Subcutaneous abdominal adipose tissue (tissue), 5 donors: Measurements from ENCODE around the gene MYL6.
A peak's percentile ranks its signal among the peaks of the same experiment; 100 is the strongest.

Experiments
- H3K27ac ChIP-seq: one replicate; pipeline ENCODE4 v1.7.0; 2013; ENCODE audit warnings: low read depth, mild to moderate bottlenecking, inconsistent platforms, low read length, moderate library complexity
- H3K27me3 ChIP-seq, 5 donors: one replicate each; pipeline ENCODE4 v1.7.0; 2013; ENCODE audit warnings: low read length in 5 of 5, inconsistent platforms in 1 of 5; ENCODE audit not compliant: control insufficient read depth in 5 of 5, insufficient read depth in 4 of 5
- H3K36me3 ChIP-seq, 5 donors: one replicate each; pipeline ENCODE4 v1.7.0; 2013; ENCODE audit warnings: low read length in 5 of 5; ENCODE audit not compliant: control insufficient read depth in 5 of 5, insufficient read depth in 5 of 5
- H3K4me1 ChIP-seq, 5 donors: one replicate each; pipeline ENCODE4 v1.7.0; 2013; ENCODE audit warnings: low read length in 5 of 5, mild to moderate bottlenecking in 3 of 5, moderate library complexity in 1 of 5; ENCODE audit not compliant: control insufficient read depth in 5 of 5, insufficient read depth in 5 of 5
- H3K4me3 ChIP-seq, 5 donors: one replicate each; pipeline ENCODE4 v1.7.0; 2013; ENCODE audit warnings: low read length in 5 of 5, low read depth in 1 of 5
- H3K9ac ChIP-seq, 5 donors: one replicate each; pipeline ENCODE4 v1.7.0; 2013; ENCODE audit warnings: low read length in 5 of 5, mild to moderate bottlenecking in 4 of 5, moderate library complexity in 3 of 5
- H3K9me3 ChIP-seq, 5 donors: one replicate each; pipeline ENCODE4 v1.7.0; 2013; ENCODE audit warnings: low read length in 5 of 5; ENCODE audit not compliant: control insufficient read depth in 5 of 5
- donor health status: healthy.
- donor health status: healthy.
- donor health status: healthy.
- donor health status: healthy.
- donor health status: healthy.

The MYL6 gene

DNA sequence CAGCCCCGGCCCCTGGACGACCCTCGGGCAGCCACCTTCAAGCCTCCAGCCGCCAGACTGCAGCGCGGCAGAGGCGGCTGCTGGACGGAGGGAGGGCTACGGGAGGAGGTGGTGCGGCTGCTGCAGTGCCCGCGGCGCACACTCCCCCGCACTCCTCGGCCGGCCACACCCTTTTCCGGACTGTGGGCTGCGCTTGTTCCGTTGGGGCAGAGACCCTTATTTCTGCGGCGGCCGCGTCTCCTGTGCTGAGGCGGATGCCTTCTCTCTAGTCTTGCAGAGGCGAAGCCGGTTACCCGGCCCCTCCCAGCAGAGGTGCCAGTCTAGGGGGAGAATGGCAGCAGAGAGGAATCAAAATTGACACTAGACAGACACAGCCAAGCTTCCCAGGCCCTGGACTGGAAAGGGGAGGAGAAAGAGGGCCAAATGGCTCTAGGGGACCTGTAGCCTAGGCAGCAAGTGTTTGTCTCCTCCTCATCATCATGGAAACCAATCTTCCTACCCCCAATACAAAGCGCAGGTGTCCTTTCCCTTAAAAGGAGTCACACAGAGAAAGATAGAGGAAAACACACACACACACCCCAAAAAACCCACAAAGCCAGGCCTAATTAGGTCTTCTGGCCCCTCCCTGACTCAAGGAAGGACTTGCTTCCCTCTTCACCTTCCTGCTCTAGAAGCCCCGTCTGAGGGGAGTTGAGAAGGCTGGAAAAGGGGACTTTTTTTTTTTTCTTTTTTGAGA is 28.8 kb upstream of the MYL6 start:
- H3K27me3 ChIP-seq: no peaks in the 10 kb centered on the region
- H3K9ac ChIP-seq: peak overlapping the region; percentile 73 to 92 (median 84)
- peaks cover 6 to 41% (median 40%) of the 10 kb centered on the region in 5 donors for H3K36me3 ChIP-seq
- H3K4me1 ChIP-seq: peaks cover 18 to 68% (median 58%) of the 10 kb centered on the region in 5 donors
- peak overlapping the region; percentile 95 for H3K27ac ChIP-seq
- H3K4me3 ChIP-seq: peak overlapping the region; percentile 90 to 98 (median 93)
- no peaks in the 10 kb centered on the region for H3K9me3 ChIP-seq

DNA sequence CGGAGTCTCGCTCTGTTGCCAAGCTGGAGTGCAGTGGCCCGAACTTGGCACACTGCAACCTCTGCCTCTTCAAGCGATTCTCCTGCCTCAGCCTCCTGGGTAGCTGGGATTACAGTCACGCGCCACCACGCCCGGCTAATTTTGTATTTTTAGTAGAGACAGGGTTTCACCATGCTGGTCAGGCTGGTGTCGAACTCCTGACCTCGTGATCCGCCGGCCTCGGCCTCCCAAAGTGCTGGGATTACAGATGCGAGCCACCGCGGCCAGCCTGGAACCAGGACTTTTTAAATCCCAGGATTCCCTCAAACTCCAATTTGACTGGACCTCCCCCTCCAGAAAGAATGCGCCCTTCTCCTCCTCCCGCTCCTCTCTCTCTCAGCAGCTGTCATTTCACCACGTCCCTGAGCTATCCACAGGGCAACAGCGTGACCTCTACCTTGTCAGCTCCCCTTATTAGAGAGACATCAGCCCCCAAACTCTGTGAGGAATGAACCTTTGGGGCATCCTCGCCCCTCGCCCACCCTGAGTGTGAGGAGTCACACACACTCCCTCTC is 28.1 kb upstream of the MYL6 start:
- Histone ChIP-seq H3K9ac (peak overlapping the region in 4 of 5 donors; percentile 50 to 87 (median 84)), H3K4me3 (peak overlapping the region; percentile 90 to 97 (median 93)), H3K27ac (peak overlapping the region; percentile 95), H3K27me3 (no peaks in the 10 kb centered on the region), H3K9me3 (no peaks in the 10 kb centered on the region), H3K4me1 (peaks cover 18 to 62% (median 52%) of the 10 kb centered on the region in 5 donors), H3K36me3 (peaks cover 6 to 48% (median 46%) of the 10 kb centered on the region in 5 donors)

DNA sequence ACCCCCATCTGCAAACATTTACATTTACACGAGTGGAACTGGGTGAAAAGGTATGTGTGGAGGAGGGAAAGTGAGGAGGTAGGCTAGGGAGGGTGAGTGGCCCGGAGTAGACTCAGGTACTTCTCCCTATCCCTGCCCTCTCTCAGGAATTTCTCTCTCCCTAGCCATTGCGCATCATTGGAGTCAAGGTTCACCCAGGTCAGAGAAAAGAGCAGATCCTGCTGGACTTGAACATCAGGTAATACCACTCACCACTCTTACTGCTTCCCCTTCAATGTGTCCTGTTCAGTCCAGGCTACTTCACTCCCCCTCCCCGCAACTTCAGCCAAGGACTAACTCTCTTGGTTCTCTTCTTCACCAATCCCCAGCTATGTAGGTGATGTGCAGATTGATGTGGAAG is 27.3 kb upstream of the MYL6 start:
- peak overlapping the region; percentile 95 for H3K27ac ChIP-seq
- H3K36me3 ChIP-seq: peaks cover 6 to 55% (median 53%) of the 10 kb centered on the region in 5 donors
- H3K4me3 ChIP-seq: no peak overlapping the region
- no peaks in the 10 kb centered on the region for H3K27me3 ChIP-seq
- H3K4me1 ChIP-seq: peaks cover 18 to 53% (median 43%) of the 10 kb centered on the region in 5 donors
- peak overlapping the region in 2 of 5 donors; percentile 12 to 50 for H3K9ac ChIP-seq
- no peaks in the 10 kb centered on the region for H3K9me3 ChIP-seq

DNA sequence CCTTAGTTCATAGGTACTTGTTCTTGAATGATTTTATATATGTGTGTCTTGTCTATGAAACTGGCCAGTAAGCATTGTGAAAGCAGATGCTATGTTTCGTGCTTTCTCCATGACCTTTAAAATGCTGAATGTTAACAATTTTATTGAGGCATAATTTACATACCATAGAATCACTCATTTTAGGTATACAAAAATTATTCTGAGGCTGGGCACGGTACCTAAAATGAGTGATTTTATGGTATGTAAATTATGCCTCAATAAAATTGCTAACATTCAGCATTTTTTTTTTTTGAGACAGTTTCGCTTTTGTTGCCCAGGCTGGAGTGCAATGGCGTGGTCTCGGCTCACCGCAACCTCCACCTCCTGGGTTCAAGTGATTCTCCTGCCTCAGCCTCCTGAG is 23.3 kb upstream of the MYL6 start:
- peaks cover 2 to 16% (median 10%) of the 10 kb centered on the region in 5 donors for H3K4me1 ChIP-seq
- H3K4me3 ChIP-seq: no peak overlapping the region
- H3K27ac ChIP-seq: no peak overlapping the region
- H3K9me3 ChIP-seq: no peaks in the 10 kb centered on the region
- no peak overlapping the region for H3K9ac ChIP-seq
- H3K27me3 ChIP-seq: no peaks in the 10 kb centered on the region
- H3K36me3 ChIP-seq: peaks cover 15 to 94% (median 87%) of the 10 kb centered on the region in 5 donors

DNA sequence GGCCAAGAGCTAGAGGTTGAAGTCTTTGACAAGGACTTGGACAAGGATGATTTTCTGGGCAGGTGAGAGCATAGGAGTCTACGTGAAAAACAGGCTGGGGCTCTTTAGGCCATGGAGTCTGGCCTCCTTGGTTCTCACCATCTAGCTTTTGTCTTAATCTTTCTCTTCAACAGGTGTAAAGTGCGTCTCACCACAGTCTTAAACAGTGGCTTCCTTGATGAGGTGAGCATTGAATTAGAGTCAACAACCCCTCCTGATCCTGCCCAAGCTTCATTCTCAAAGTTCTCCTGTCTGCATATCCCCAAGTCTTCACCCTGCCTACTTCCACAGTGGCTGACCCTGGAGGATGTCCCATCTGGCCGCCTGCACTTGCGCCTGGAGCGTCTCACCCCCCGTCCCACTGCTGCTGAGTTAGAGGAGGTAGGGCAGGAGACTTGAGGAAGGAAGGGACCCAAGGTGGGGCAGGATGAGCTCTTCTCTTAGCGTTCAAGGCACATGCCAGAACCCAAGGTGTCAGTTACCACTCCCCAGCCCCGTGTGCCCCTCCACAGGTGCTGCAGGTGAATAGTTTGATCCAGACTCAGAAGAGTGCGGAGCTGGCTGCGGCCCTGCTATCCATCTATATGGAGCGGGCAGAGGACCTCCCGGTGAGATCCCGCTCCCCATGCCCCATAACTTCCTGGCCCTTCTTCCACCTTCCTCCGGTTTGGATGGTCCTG is 20.1 kb upstream of the MYL6 start:
- no peaks in the 10 kb centered on the region for H3K27me3 ChIP-seq
- peaks cover 12 to 96% (median 83%) of the 10 kb centered on the region in 5 donors for H3K36me3 ChIP-seq
- no peaks in the 10 kb centered on the region for H3K9me3 ChIP-seq
- no peak overlapping the region for H3K4me3 ChIP-seq
- H3K9ac ChIP-seq: no peak overlapping the region
- peaks cover 0 to 12% (median 9%) of the 10 kb centered on the region in 5 donors for H3K4me1 ChIP-seq
- H3K27ac ChIP-seq: no peak overlapping the region

DNA sequence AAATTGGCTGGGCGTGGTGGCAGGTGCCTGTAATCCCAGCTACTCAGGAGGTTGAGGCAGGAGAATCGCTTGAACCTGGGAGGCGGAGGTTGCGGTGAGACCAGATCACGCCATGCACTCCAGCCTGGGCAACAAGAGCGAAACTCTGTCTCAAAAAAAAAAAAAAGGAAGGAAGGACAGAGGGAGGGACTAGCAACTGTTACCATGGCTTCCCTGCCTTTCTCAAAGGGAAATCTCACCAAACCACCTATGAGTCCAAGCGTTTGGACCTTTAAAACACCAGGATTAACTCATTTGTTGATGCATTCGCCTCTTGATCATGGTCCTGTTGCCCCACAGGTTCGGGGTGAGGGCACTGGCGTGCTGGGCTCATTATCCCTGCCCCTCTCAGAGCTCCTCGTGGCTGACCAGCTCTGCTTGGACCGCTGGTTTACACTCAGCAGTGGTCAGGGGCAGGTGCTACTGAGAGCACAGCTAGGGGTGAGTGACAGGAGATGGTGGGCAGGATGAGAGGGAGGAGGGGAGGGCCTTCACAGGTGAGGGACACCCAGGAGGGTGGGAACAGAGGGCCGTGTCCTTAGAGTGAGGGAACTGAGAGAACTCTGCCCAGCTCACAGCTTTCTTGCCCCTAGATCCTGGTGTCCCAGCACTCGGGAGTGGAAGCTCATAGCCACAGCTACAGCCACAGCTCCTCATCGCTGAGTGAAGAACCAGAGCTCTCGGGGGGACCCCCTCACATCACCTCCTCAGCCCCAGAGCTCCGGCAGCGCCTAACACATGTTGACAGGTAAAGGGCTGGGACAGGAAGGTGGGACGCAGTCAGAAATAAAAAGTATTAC is 16.0 kb upstream of the MYL6 start:
- Histone ChIP-seq H3K4me3 (no peak overlapping the region), H3K9ac (peak overlapping the region in 1 of 5 donors; percentile 24), H3K27me3 (no peaks in the 10 kb centered on the region), H3K27ac (peak overlapping the region; percentile 61), H3K4me1 (peaks cover 9 to 47% (median 46%) of the 10 kb centered on the region in 5 donors), H3K36me3 (peaks cover 11 to 80% (median 69%) of the 10 kb centered on the region in 5 donors), H3K9me3 (no peaks in the 10 kb centered on the region)

DNA sequence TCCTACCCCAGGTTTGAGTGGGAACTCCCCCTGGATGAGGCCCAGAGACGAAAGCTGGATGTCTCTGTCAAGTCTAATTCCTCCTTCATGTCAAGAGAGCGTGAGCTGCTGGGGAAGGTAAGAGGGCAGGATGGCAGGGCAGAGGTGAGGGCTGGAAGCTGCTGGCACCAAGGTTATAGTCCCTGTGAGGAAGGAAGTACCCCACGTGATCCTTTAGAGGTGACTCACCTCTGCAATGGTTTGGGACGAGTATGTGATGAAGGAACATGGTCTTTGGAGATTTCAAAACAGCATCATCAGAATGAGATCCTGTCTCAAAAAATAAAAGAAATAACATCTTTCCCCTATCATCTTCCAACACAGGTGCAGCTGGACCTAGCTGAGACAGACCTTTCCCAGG is 14.9 kb upstream of the MYL6 start:
- peaks cover 7 to 70% (median 58%) of the 10 kb centered on the region in 5 donors for H3K36me3 ChIP-seq
- peaks cover 9 to 54% (median 51%) of the 10 kb centered on the region in 5 donors for H3K4me1 ChIP-seq

DNA sequence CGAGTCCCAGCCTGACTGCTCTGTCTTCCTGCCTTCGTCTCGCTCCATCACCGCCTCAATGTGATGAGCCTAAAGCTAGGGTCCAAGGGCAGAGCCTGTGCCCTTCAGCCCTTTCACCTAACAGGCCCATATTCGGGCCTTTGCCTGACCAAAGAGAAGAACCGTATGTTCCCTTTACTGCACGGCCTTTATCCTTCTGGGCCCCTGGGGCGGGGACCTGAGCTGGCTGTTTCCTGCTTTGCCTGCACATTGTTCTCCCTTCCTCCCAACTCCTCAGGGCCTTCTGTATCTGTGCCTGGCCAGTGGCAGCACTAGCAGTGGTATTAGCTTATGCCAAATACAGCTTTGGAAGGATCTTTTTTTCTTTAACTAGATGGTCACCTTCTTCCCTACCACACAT is 14.3 kb upstream of the MYL6 start:
- H3K27me3 ChIP-seq: no peaks in the 10 kb centered on the region
- peaks cover 9 to 54% (median 51%) of the 10 kb centered on the region in 5 donors for H3K4me1 ChIP-seq
- no peak overlapping the region for H3K9ac ChIP-seq
- H3K36me3 ChIP-seq: peaks cover 3 to 63% (median 52%) of the 10 kb centered on the region in 5 donors
- no peak overlapping the region for H3K4me3 ChIP-seq
- peak overlapping the region; percentile 61 for H3K27ac ChIP-seq
- H3K9me3 ChIP-seq: no peaks in the 10 kb centered on the region

More for the DNA sequence above, 14.9 kb upstream of the MYL6 start:
- Histone ChIP-seq H3K4me3 (no peak overlapping the region), H3K9ac (no peak overlapping the region), H3K27ac (peak overlapping the region; percentile 61), H3K9me3 (no peaks in the 10 kb centered on the region), H3K27me3 (no peaks in the 10 kb centered on the region)

DNA sequence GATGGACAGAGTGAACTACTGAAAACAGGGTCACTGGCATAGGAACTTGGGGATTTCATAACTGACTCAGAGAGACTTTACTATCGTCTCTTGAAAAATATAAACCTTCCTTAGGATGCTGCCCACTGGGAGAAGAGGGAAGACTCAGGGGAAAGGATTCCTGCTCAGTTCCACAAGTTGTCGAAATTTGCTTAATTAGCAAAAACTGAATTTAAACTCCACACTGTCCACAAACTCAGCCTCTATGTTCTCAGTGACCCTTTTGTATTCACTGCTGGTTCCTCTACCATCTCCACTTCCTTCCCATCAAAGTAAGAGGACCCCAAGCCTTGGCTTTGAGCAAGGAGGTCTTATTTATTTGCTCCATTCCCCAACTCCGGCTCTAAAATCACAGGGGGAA is 12.9 kb upstream of the MYL6 start:
- Histone ChIP-seq H3K9ac (no peak overlapping the region), H3K27ac (peak overlapping the region; percentile 90), H3K36me3 (peaks cover 2 to 50% (median 41%) of the 10 kb centered on the region in 5 donors)

More for the DNA sequence above, 12.9 kb upstream of the MYL6 start:
- H3K27me3 ChIP-seq: no peaks in the 10 kb centered on the region
- peaks cover 9 to 54% (median 51%) of the 10 kb centered on the region in 5 donors for H3K4me1 ChIP-seq
- H3K4me3 ChIP-seq: no peak overlapping the region
- H3K9me3 ChIP-seq: no peaks in the 10 kb centered on the region
